NCI-H1417 treated with DMSO at 0.1 percent for 48 hours (cell line): ENCODE results near the gene SYT5.
"Not testable (repeated sequence)": the region's sequence is repeated elsewhere in the genome, so short reads cannot be mapped to it uniquely, and the experiment has no call there.

Experiments
- DNase-seq: peaks from one replicate; lab custom pipeline; 2025; lab: John Stamatoyannopoulos, UW

SYT5 gene

GRCh38 chr19:55171440-55171839, 8.6 kb downstream of the SYT5 start:
- no peak for DNase-seq

- DNase-seq, result no peak
Observed at GRCh38 chr19:55169136-55169535, 11.0 kb downstream of the SYT5 start.

- peak; percentile 93 for DNase-seq
Observed at GRCh38 chr19:55166530-55167268, 13.4 kb downstream of the SYT5 start, which contains the start of gene DNAAF3. TSS of gene DNAAF3 (minus strand) at chr19:55166613. CDS start at chr19:55166413, 200 bp downstream.

- peak; percentile 39 for DNase-seq
Observed at GRCh38 chr19:55165952-55166529, 14.0 kb downstream of the SYT5 start.

- DNase-seq, result no peak
Observed at GRCh38 chr19:55161571-55162322, 18.3 kb downstream of the SYT5 start.

GRCh38 chr19:55160986-55161365, 19.1 kb downstream of the SYT5 start:
- DNase-seq, result no peak

GRCh38 chr19:55160128-55160985, 19.7 kb downstream of the SYT5 start:
- peak; percentile 57 for DNase-seq

- no peak for DNase-seq
Observed at GRCh38 chr19:55158848-55159749, 21.0 kb downstream of the SYT5 start.

- no peak for DNase-seq
Observed at GRCh38 chr19:55158423-55158822, 21.7 kb downstream of the SYT5 start.

- no peak for DNase-seq
Observed at GRCh38 chr19:55157064-55157908, 22.8 kb downstream of the SYT5 start, which contains the start of gene TNNI3. TSS of gene TNNI3 (minus strand) at chr19:55157732. CDS start at chr19:55157589, 143 bp downstream.

GRCh38 chr19:55156202-55157063, 23.7 kb downstream of the SYT5 start:
- DNase-seq, result peak; percentile 56

- DNase-seq, result not testable (repeated sequence)
Observed at GRCh38 chr19:55155784-55156183, 24.3 kb downstream of the SYT5 start.

GRCh38 chr19:55153652-55154264, 26.3 kb downstream of the SYT5 start:
- DNase-seq, result no peak

- no peak for DNase-seq
Observed at GRCh38 chr19:55152017-55152416, 28.1 kb downstream of the SYT5 start.

- DNase-seq, result no peak
Observed at GRCh38 chr19:55149078-55150003, 30.7 kb downstream of the SYT5 start, which contains the start of gene TNNT1. TSS of gene TNNT1 (minus strand) at chr19:55149206. CDS start at chr19:55147157, 2,049 bp downstream.

GRCh38 chr19:55147545-55148251, 32.4 kb downstream of the SYT5 start:
- no peak for DNase-seq
